Kidney tubule cell (primary cell): ENCODE data around the gene PDE5A.
"Not testable (repeated sequence)": the region's sequence is repeated elsewhere in the genome, so short reads cannot be mapped to it uniquely, and the experiment has no call there.

Experiments
- DNase-seq: peaks from one replicate; pipeline ENCODE4 v3.0.0-alpha.2; 2018; ENCODE audit warnings: low spot score

Gene PDE5A

DNA sequence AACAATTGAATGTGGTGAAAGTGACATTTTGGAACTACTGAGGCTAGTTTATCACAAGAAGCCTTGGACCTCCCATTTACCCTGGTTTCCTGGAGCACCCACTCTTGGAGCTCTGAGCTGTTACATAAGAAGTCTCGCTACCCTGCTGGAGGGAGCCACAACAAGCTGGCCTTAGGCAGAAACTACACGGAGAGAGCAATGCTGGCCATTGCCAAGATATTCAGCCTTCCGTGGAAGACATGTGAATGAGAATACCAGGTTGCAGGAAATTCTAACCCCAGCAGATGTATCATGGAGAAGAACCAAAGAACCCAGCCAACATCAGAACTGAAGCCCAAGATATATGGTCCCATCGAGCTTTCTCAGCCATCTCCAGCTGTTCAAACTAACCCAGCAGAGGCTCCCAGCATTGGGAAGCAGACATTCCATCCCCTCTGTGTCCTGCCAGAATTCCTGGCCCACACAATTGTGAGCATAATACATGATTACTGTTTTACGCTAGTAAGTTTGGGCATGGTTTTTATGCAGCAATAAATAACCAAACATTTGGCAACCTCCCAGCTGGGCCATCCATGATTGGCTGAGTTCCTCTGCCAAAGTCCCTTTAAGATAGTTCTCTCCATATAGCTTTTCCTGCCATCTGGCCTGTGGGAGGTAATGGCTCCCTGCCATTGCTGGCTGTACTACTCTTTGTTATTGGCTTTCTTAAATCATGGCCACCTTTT is 17.9 kb upstream of the PDE5A start:
- no peak for DNase-seq

DNA sequence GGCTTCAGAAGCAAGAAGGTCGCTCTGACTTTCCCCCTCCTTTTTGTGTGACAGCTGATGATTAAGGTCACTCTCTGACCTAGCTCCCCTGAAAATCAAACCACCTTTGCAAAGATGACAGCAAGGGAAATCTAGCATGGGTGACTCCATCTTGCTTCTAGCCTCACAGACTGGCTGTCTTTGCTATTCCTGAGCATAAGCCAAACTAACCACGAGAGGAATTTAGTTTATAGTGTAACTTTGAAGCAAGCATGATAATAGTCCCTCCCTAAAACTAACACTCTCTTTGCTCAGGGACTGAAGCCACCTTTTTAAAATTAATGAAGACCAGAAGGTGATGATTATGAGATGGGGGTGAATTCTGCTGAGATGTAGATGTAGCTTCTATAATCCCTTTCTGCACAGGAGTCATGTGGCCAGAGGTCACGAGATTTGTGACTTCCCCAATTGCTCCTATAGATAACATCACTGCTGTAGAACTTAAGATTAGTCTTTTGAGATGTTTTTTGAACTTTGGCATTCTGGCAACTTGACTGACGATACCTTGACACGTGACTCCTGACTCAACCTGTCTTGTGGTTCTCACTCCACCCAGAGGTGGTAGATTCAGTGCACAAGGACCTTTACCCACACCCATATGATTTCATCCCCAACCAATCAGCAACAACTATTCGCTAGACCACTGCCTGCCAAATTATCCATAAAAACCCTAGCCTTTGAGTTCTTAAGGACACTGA is 14.9 kb upstream of the PDE5A start:
- DNase-seq, result no peak

DNA sequence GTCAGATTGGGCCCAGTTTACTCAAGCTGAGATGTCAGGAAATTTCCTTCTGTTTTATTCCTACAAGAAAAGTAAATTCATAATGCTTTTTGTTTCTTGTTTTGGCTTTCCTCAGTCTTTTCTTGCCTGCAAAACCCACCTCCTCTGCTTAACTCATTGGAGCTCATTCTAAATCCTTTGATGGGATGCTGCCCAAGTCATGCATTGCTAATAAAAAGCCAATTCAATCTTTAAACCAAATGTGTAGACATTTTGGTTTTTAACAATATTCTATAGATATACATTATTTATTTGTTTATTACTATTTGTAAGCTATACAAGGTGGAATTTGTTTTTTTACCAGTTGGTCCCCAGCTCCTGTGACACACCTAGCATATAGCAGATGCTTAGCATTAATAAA is 13.2 kb upstream of the PDE5A start:
- DNase-seq, result no peak

DNA sequence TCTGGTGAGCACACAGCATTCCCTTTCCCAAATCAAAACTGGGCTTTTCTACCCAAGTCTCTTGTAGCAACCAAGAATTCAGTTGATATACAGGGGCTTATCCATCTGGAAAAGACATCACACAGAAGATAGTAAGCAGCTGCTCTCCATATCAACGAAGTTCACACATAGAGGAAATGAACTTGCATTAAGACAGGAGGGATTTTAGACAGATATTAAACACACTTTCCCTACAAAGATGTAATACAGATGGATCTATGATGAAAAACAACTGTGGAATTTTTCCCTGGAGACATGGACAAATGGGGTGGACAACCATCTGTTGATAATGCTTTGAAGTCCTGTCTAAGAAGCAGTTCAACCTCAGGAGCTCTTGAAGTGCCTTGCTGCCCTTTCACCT is 9.8 kb upstream of the PDE5A start:
- no peak for DNase-seq

DNA sequence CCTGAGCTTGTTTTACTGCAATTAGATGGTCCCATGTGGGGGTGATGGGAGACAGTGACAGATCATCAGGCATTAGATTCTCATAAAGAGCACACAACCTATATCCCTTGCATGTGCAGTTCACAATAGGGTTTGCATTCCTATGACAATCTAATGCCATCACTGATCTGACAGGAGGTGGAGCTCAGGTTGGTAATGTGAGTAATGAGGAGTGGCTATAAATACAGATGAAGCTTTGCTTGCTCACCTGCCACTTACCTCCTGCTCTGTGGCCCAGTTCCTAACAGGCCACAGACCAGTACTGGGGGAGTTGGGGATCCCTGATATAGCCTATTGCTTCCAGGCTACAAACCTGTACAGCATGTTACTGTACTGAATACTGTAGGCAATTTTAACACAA is 8.2 kb upstream of the PDE5A start:
- not testable (repeated sequence) for DNase-seq

DNA sequence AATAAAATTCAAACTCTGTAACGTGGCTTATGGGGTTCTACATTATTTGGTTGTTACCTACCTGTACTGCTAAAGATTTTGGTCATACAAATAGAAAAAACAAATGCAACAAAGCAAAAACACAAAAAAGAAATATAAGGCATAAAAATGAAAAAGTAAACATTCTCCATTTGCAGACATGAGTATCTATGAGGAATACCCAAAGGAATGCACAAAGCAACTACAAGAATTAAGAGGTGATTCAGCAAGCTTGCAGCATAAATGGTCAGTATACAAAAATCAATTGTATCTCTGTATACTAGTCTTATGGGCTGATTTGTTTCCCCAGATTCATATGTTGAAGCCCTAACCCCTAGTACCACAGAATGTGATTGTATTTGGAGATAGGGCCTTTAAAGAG is 3.6 kb upstream of the PDE5A start:
- peak; percentile 40 for DNase-seq

DNA sequence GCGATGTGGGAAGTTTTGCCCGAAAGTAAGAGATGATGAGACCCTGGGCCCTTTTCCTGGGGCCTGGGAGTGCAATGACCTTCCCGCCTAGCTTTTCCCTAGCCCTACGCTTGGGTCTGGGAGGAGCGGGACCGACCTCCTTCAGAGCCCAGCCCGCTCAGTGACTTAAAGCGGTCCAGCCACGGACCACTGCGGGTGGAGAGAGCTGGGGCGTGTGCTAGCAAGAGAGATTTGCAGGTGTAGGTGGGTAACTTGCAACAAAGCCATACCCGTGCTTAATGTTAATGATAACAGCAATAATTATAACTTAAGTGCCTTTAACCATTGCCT is 503 bp upstream of the PDE5A start:
- DNase-seq, result no peak

DNA sequence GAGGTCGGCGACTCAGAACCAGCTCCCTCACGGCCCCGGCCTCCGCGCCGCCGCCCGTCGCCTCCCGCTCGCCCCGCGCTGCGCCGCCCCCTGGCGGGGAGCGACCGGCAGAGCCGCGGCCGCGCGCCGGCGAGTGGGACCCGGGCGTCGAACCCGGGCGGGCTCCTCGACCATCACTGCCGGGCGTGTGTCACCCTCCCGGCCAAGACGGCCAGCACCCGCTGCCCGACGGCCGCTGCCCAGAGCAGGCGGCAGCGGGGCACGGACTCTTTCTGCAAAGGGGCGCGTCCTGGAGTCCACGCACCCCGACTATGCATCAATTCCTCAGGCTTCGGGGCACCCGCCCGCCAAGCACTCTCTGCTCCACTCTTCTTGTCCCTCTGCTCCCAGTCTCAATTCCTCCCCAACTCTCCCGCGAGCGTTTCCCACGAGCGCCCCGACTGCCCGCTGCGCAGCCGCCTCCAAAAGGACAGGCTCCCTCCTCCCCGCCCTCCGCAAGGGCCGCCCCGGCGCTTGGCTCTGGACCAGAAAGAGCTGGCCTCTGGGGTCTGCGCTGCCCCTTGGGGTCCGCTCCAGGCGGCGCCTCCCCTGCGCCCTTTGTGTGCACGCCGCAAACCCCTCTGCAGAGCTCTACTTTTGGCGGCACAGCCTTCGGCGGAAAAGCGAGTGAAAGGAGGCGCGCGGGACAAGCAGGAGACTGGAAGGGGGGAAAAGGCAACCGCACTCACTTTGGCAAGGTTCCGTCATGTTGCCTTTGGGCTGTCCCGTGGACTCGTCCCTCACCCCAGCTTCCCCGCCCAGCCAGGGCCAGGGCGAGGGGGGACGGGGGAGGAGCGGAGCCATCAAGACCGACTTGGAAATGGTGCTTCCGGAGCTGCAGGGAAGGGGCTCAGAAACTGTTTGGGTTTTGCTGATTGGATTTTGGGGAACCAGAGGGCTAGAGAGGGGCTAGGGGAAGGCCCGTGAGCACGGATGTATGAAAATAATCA is 1.0 kb downstream of the PDE5A start:
- DNase-seq, result peak; percentile 65

DNA sequence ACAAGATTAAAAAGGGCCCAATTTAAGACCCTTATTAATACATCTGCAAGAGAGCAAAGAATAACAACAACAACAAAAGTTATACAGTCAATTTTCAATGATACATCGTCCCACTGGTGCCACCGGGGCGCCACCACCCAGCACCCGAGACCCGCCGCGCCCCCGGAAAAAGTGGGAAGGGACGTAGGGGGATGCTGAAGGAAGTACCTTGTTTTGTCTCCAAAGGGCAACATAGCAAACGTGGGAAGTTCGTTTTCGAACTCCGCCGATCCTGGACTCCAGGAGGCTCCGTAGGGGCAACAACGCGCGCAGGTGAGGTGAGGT is 1.7 kb downstream of the PDE5A start:
- no peak for DNase-seq

DNA sequence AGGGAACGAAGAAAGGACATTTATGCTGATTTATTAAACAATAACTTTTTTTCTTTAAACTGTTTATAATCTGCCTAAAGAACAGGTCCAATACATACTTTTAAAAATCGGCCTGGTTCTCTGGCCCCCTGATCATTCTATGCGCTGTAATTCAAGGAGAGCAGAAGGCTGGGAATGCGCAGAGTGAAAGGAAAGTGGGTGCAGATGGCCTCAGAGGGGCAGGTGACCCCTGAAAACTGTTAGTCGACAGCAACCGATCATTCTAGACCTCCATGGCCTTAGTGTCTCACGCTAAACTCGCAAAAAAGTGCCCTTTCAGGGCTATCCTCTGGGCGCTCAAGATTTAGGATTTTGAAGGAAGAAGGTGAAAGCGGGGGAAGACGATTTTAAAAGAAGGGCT is 2.2 kb downstream of the PDE5A start:
- no peak for DNase-seq

DNA sequence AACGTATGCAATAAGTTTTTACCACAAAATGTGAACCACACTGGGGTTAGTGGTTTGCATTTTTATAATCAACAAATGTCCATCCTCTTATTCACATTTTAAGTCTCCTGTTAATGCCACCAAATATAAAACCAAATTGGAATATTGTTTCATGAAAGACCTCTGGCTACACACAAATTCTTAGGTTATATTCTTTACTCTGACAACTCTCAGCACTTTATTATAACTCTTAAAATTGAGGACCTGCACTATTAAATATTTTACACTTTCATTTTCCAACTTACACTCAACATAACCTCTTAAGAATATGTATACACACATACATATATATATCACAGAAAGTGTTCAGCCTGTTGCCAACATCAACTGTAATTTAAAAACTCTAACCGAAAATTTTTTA is 2.8 kb downstream of the PDE5A start:
- no peak for DNase-seq

DNA sequence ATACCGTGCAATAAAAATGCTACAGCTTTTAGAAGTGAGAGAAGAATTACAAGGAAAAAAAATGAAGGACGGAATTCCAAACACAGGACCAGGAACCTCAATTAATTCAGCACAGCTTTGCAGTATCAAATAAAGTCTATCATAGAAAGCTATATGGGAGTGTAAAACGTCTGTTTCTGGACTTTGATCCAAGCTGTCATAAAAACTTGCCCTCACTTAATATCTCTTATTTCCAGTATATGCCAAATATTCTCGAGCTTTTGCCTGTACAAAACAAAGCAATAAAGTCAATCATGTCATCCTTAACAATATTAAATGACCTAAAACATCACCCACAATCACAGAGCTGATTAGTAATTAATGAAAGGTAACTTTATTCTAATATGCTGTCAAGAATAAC is 4.2 kb downstream of the PDE5A start:
- no peak for DNase-seq

DNA sequence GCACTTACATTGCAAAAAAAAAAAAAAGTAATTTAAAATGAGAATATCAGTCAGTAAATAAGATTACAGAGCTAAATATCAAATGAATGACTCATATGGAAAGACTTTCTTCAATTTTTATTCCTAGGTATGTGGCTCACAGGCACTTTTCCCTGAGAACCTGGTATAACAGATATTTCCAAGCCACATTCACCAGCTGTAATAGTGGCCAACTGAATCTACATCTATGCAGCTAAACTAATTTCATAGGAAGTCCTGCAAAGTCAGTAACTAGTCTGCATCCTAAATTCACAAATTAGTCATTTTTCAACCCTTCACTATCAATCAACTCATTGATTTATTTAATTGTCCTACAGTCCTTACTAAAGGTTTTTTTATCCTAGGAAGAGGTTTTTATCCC is 5.6 kb downstream of the PDE5A start:
- peak; percentile 14 for DNase-seq

DNA sequence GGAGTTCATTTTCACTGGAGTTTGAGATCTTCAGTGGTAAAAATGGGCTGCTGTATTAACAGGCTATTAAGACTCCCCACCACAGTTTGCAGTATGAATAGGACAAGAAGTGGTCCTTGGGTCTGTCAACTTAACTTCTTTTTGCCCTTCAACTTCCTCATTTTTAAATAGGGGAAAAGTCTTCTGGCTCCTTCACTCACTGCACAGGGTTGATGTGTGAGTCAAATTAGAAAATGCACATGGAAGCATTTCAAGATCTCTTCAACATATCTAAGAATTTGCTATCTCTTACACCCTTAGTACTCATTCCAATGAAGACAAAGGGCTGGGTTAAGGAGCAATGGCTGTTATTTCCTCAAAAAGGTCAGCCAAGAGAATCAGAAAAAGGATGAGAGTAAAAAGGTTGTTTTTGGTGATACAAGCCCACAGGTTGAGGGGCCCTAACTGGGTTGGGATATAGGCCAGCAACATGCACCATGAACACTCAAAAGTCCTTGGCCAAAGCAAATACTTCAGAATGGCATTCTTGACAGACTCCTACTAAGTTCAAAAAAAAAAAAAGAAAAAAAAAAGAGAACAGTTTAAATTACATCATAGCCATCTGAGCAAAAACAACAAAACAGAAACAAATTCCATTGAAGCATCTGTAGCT is 13.4 kb downstream of the PDE5A start:
- no peak for DNase-seq

DNA sequence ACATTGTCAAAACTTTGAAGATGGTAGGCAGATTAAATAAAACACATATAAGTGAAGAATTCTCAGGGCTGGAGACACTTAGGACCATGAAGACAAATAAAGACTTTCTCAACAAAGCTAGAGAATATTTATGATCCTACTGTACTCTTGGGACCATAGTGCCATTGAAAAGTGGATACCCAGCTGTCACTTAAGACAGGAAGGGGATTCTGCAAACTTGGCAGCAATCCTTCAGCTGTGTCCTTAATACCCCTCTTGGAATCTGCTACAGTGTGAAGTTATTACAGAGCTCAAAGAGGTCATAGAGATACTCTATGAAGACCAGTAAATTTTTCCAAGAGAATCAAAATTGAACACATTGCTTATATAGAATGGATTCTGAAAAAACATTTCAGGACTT is 24.3 kb downstream of the PDE5A start:
- no peak for DNase-seq

DNA sequence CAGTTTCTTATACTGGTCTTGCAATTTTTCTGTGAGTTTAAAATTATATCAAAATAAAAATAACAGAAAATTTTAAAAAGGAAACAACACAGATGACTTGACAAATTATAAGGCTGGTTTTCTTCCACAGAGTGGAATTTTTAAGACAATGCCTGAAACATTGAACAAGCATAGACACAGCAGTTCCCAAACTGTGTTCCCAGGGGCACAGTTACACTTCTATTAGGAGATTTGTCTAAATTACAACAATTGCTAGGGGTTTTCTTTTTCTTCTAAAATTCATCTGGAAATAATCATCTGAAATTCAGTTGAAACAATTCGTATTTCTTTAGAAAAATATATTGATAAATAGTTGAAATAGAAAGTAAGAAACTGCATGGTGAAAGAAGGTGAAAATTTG is 26.2 kb downstream of the PDE5A start:
- no peak for DNase-seq

DNA sequence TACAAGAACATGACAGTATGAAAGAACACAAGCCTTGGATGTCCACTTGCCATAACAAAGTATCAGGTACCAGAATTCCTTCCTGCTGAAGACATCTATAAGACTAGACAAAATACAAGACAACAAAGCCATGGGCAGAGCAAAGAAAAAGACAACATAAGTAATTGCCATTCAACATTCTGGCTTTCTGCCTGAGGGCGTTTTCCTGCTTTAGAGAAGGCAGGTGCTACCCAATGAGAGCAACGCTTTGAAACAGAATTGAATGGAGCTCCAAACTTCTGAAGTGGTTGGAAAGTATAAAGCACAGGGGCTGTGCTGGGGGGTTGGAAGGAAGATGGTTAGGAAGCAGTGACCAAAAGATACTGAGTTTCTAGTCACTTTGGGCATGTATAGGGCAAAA is 30.1 kb downstream of the PDE5A start:
- DNase-seq, result no peak

DNA sequence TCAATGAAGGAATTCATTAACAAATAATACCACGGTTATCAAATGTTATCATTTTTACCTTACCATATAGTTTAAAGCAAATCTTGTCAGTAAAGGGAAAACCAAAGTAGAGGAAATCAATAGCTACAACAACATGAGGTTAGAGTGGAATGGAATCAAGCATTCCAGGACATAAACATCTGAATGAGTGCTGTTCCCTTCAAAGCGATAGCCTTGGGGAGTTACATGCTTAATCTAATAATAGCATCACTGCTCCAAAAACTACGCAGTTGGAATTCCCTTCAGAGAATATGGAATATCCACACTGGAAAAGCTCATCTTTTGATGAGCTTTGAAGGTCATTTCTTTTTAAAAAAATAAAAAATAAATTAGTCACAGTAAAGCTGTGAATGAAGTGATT is 31.2 kb downstream of the PDE5A start:
- DNase-seq, result no peak

DNA sequence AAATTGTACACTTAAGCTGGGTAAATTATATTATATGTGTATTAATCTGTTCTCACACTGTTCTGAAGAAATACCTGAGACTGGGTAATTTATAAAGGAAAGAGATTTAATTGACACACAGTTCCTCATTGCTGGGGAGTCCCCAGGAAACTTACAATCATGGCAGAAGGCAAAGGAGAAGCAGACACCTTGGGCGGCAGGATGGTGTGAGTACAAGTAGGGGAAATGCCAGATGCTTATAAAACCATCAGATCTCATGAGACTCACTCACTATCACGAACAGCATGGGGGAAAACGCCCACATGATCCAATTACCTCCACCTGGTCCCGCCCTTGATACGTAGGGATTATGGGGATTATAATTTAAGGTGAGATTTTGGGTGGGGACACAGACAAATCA is 34.9 kb downstream of the PDE5A start:
- DNase-seq, result no peak

DNA sequence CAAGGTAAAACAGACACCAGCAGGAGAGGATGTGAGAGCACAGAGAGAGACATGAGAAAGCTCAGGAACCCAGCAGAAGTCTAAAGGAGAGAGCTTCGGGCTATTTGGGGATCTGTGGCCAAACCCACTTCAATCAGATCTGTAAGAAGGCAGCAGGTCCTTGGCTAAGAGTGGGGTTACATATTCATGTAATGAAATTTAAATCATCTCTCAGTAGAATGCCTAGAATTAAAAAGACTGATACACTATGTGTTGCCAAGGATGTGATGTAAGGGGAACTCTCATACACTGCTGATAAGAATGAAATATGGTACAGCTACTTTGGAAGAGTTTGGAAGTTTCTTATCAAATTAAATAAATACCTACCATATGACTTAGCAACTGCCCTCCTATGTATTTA is 35.8 kb downstream of the PDE5A start:
- DNase-seq, result no peak

DNA sequence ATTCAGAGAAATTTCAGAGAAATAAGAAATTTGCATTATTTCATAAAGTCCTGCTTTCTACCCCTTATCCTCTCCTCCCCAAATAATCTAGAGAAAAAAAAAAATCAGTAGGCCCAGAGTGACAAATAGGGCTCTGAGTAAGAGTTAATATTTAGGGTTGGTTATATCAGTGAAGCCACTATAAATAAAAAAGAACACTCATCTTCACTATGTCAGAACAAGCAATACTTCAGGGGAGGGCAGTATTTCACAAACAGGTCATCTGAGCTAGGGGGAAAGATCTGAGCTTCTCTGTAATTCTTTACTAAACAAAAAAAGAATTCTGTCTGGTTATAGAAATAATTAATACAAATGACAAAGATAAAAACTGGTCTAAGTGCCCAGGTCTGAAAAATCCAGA is 39.4 kb downstream of the PDE5A start:
- no peak for DNase-seq

DNA sequence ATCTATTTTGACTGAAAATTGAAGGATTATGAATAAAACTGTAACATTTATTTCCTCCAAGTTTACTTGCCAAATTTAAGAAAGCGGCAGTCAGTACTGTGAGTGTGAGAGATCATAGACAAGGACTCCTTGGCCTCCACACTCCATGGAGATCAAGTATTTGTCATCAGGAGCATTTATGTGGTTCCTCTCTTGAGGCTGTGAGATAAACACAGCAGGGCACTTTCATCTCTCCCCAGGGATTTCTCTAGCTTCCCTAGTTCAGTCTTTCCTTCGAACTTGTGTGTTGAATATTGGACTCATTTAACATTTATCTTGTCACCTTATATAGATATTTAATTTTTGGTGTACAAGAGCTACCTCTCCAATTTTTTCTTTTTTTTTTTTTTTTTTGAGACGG is 40.8 kb downstream of the PDE5A start:
- no peak for DNase-seq

DNA sequence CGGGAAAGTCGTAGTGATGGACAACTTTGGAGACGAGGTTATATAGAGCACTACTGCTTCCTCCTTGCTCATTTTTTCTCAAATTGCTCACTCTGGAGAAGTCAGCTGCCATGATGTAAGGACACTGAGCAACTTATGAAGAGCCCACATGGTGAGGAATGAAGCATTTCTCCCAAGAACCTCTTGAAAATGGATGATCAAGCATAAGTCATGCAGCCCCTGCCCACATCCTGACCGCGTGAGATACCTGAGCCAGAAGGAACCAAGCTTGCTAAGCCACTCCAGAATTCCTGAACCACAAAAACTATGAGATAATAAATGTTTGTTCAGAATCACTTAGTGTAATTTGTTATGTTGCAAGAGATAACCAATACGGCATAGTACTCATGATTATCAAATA is 42.8 kb downstream of the PDE5A start:
- peak; percentile 66 for DNase-seq
